Adrenal gland (tissue), 12 donors: ENCODE results near the gene BRD1. TPM values are rescaled to one million over a fixed set of nuclear protein-coding genes. Genes with fewer than 3 reads are reported as not detected.

Experiments
- DNase-seq, 7 donors: peaks; one replicate each; pipeline ENCODE4 v3.0.0-alpha.2; 2019 to 2020
- H3K27ac ChIP-seq, 5 donors: fragments of 200-600 bp; sonication (generic) in 4 of 5; 1 replicate in 3 of 5; 2 replicates in 2 of 5; pipeline versions ENCODE4 v1.5.1 to v1.8.0; 2016 to 2020; ENCODE audit warnings: mild to moderate bottlenecking in 1 of 5
- H3K27me3 ChIP-seq: fragments of 200-600 bp; 2 replicates; pipeline ENCODE4 v1.8.0; 2021
- H3K36me3 ChIP-seq, 2 donors: fragments of 200-600 bp; replicated peaks in 1 of 2; 1 replicate in 1 of 2; 2 replicates in 1 of 2; pipeline versions ENCODE4 v1.5.1 to v1.8.0; 2018 to 2022
- H3K4me1 ChIP-seq, 2 donors: fragments of 200-600 bp; replicated peaks in 1 of 2; 1 replicate in 1 of 2; 2 replicates in 1 of 2; pipeline versions ENCODE4 v1.5.1 to v1.8.0; 2018 to 2021
- H3K4me3 ChIP-seq, 4 donors: fragments of 200-600 bp; sonication (generic) in 3 of 4; one replicate each; pipeline ENCODE4 v1.5.1; 2016 to 2018
- H3K9me3 ChIP-seq, 3 donors: fragments of 200-600 bp; sonication (generic) in 1 of 3; replicated peaks in 1 of 3; 1 replicate in 2 of 3; 2 replicates in 1 of 3; pipeline versions ENCODE4 v1.5.1 to v1.8.0; 2016 to 2021
- CTCF ChIP-seq, 6 experiments: fragments of 450-650 bp in 4 of 6; fragments of 200-600 bp in 2 of 6; sonication (generic) in 1 of 6; IDR thresholded peaks; 1 replicate in 5 of 6; 2 replicates in 1 of 6; pipeline versions ENCODE4 v1.5.1 to v1.8.0; 2016 to 2021; ENCODE audit warnings: antibody characterized with exemption in 6 of 6, mild to moderate bottlenecking in 2 of 6, moderate library complexity in 1 of 6
- POLR2A ChIP-seq, 2 donors: fragments of 450-650 bp; IDR thresholded peaks; one replicate each; pipeline ENCODE4 v1.6.1; 2017; ENCODE audit warnings: antibody characterized with exemption in 2 of 2, mild to moderate bottlenecking in 2 of 2, moderate library complexity in 1 of 2
- WGBS, 4 donors: extraction: QIAGEN DNeasy Blood & Tissue Kit in 2 of 4; methylation state at CpG; one replicate each; pipeline versions ENCODE4 v1.1.5 to v1.1.7; 2013 to 2017; 5-methylcytosine and 5-hydroxymethylcytosine counted together
- intact Hi-C, 2 donors: fragments of 100-400 bp; cut with DNase I; formaldehyde crosslinking; loops; one replicate each; pipeline versions ENCODE4 v1.14.1 to v1.15.0; 2022 to 2023
- polyA plus RNA-seq, 3 donors: library from polyadenylated mRNA; stranded (reverse); fragments of 200-250 nt in 2 of 3; fragments of 350-450 nt in 1 of 3; fragmentation: Illumina TruSeq in 1 of 3; extraction: RNeasy Lipid Tissue Mini Kit (QIAGEN cat#74804) in 1 of 3; gene quantifications; one replicate each; pipeline ENCODE4 v1.2.3, GENCODE V29; 2013 to 2014
- total RNA-seq, 9 donors: library from RNA; depleted of rRNA in 4 of 9; stranded (reverse); fragments of >200 nt in 4 of 9; fragments of 120-200 nt in 1 of 9; fragmentation: NEBNext Ultra II Directional in 1 of 9; extraction: Animal tissue kit (Norgen Biotek cat#: 25700) in 1 of 9; gene quantifications; one replicate each; pipeline versions ENCODE4 v1.1.0 to v1.2.4, GENCODE V29; 2013 to 2023
- donor health status: healthy with polysubstance abuse.
- donor health status: Bipolar disorder and iron deficiency.
- donor health status: DM: yes; HTN: yes; CAD: no.
- donor health status: DM: no; HTN: no; CAD: no.
- donor health status: DM: no; HTN: no; CAD: no.
- donor health status: DM: yes; HTN: yes; CAD: no.

Gene BRD1
- total and polyA plus RNA-seq, 12 donors = 9.4 to 62.4 (median 26.6) TPM

GRCh38 chr22:49765951-49766350, 61.7 kb downstream of the BRD1 start:
- Histone ChIP-seq H3K27ac (no peak overlapping the region), H3K36me3 (no peaks in the 10 kb centered on the region), H3K4me3 (no peak overlapping the region), H3K9me3 (peaks cover 0 to 10% (median 0%) of the 10 kb centered on the region in 3 donors), H3K27me3 (no peaks in the 10 kb centered on the region), H3K4me1 (peaks cover 0 to 5% of the 10 kb centered on the region in 2 donors)
- WGBS, 4 donors = 86 to 97% (median 92%) methylated on average over 8 to 12 of the region's 12 CpGs
- intact Hi-C loops = loop anchor here (10.0 kb wide), 2 partner anchors 159 to 269 kb away; no protein-coding TSS in a partner anchor
- no peak for TF ChIP-seq POLR2A (IDR thresholded peaks at IDR 0.05)
- TF ChIP-seq CTCF (IDR thresholded peaks at IDR 0.05) = no peak
- DNase-seq = peak in 4 of 7 donors; percentile 7 to 38 (median 16)

- 72 to 86% (median 80%) methylated on average over 2 to 17 of the region's 17 CpGs for WGBS, 4 donors
- peaks cover 0 to 10% (median 0%) of the 10 kb centered on the region in 3 donors for H3K9me3 ChIP-seq
- TF ChIP-seq CTCF (IDR thresholded peaks at IDR 0.05) (no peak), POLR2A (IDR thresholded peaks at IDR 0.05) (no peak)
- H3K36me3 ChIP-seq = no peaks in the 10 kb centered on the region
- H3K4me1 ChIP-seq = peaks cover 0 to 5% of the 10 kb centered on the region in 2 donors
- no peaks in the 10 kb centered on the region for H3K27me3 ChIP-seq
- peak in 4 of 7 donors; percentile 12 to 39 (median 18) for DNase-seq
- H3K4me3 ChIP-seq = no peak overlapping the region
- intact Hi-C loops = loop anchor here (10.0 kb wide), 2 partner anchors 160 to 270 kb away; no protein-coding TSS in a partner anchor
- no peak overlapping the region for H3K27ac ChIP-seq
These were observed 62.4 kb downstream of the BRD1 start for GRCh38 chr22:49765091-49765771.

- Histone ChIP-seq H3K4me1 (peaks cover 0 to 2% of the 10 kb centered on the region in 2 donors), H3K36me3 (no peaks in the 10 kb centered on the region), H3K27me3 (no peaks in the 10 kb centered on the region), H3K4me3 (no peak overlapping the region), H3K27ac (no peak overlapping the region), H3K9me3 (peaks cover 0 to 10% (median 0%) of the 10 kb centered on the region in 3 donors)
- TF ChIP-seq CTCF (IDR thresholded peaks at IDR 0.05) (no peak), POLR2A (IDR thresholded peaks at IDR 0.05) (no peak)
- intact Hi-C loops = loop anchor here (10.0 kb wide), 2 partner anchors 161 to 271 kb away; no protein-coding TSS in a partner anchor
- 71 to 89% (median 82%) methylated on average over 9 to 24 of the region's 24 CpGs for WGBS, 4 donors
- peak in 4 of 7 donors; percentile 7 to 51 (median 16) for DNase-seq
These were observed 63.5 kb downstream of the BRD1 start for GRCh38 chr22:49764127-49764581.

- H3K36me3 ChIP-seq = no peaks in the 10 kb centered on the region
- 89 to 93% (median 89%) methylated on average over 3 to 13 of the region's 13 CpGs for WGBS, 4 donors
- TF ChIP-seq CTCF (IDR thresholded peaks at IDR 0.05) (no peak), POLR2A (IDR thresholded peaks at IDR 0.05) (no peak)
- H3K9me3 ChIP-seq = peaks cover 0 to 10% (median 0%) of the 10 kb centered on the region in 3 donors
- intact Hi-C loops = loop anchor here (10.0 kb wide), 2 partner anchors 161 to 271 kb away; no protein-coding TSS in a partner anchor
- peak in 2 of 7 donors; percentile 9 to 18 for DNase-seq
- H3K27ac ChIP-seq = no peak overlapping the region
- no peaks in the 10 kb centered on the region for H3K4me1 ChIP-seq
- no peaks in the 10 kb centered on the region for H3K27me3 ChIP-seq
- H3K4me3 ChIP-seq = no peak overlapping the region
These were observed 64.0 kb downstream of the BRD1 start for GRCh38 chr22:49763696-49764095.
